Activated naive CD4-positive, alpha-beta T cell (primary cell): ENCODE data around the gene ARHGAP45.
A peak's percentile ranks its signal among the peaks of the same experiment; 100 is the strongest.
"Not testable (repeated sequence)": the region's sequence is repeated elsewhere in the genome, so short reads cannot be mapped to it uniquely, and the experiment has no call there.

Experiments
- DNase-seq, 4 experiments: peaks; one replicate each; lab custom pipeline; 2025; lab: John Stamatoyannopoulos, UW

The ARHGAP45 gene

GRCh38 chr19:1066748-1067340 is at the start of gene ARHGAP45:
Gene ARHGAP45, plus strand, starts transcription at chr19:1067167. Its CDS starts 239 bp downstream, at chr19:1067406.
- peak; percentile 39 to 83 (median 66) for DNase-seq

GRCh38 chr19:1017906-1018305 is 49.1 kb upstream of the ARHGAP45 start:
- DNase-seq = no peak

- DNase-seq = no peak
Measured at GRCh38 chr19:1018393-1018792, 48.6 kb upstream of the ARHGAP45 start.

GRCh38 chr19:1018932-1019615 is 47.9 kb upstream of the ARHGAP45 start:
- no peak for DNase-seq

GRCh38 chr19:1019616-1019961 is 47.4 kb upstream of the ARHGAP45 start:
- no peak for DNase-seq

- no peak for DNase-seq
Measured at GRCh38 chr19:1019980-1020867, 46.7 kb upstream of the ARHGAP45 start.

- peak; percentile 91 to 98 (median 91) for DNase-seq
Measured at GRCh38 chr19:1020868-1021425, 46.0 kb upstream of the ARHGAP45 start, which contains the start of gene TMEM259. Gene TMEM259, minus strand, starts transcription at chr19:1021123. Its CDS starts 127 bp downstream, at chr19:1020996.

GRCh38 chr19:1023883-1024188 is 43.1 kb upstream of the ARHGAP45 start:
- DNase-seq = not testable (repeated sequence)

- DNase-seq = not testable (repeated sequence)
Measured at GRCh38 chr19:1025080-1025479, 41.9 kb upstream of the ARHGAP45 start.

GRCh38 chr19:1025960-1026782 is 40.8 kb upstream of the ARHGAP45 start, which contains the start of gene CNN2:
Gene CNN2, plus strand, starts transcription at chr19:1026608. Its CDS starts 54 bp downstream, at chr19:1026662.
- peak in 3 of 4 experiments; percentile 14 to 51 (median 23) for DNase-seq

- peak in 1 of 4 experiments; percentile 19 for DNase-seq
Measured at GRCh38 chr19:1026783-1027649, 40.0 kb upstream of the ARHGAP45 start.

GRCh38 chr19:1027650-1028061 is 39.3 kb upstream of the ARHGAP45 start:
- DNase-seq = no peak

- DNase-seq = peak in 2 of 4 experiments; percentile 36 to 63
Measured at GRCh38 chr19:1028062-1028926, 38.7 kb upstream of the ARHGAP45 start.

GRCh38 chr19:1032264-1032867 is 34.6 kb upstream of the ARHGAP45 start:
- no peak for DNase-seq

GRCh38 chr19:1035998-1036621 is 30.9 kb upstream of the ARHGAP45 start:
- no peak for DNase-seq

GRCh38 chr19:1037621-1038064 is 29.3 kb upstream of the ARHGAP45 start:
- no peak for DNase-seq

- no peak for DNase-seq
Measured at GRCh38 chr19:1038978-1039645, 27.9 kb upstream of the ARHGAP45 start.
